ENCODE measurements around the gene CMBL.
"Not testable (repeated sequence)": the region's sequence is repeated elsewhere in the genome, so short reads cannot be mapped to it uniquely, and the experiment has no call there.

CMBL gene

GRCh38 chr5:10259899-10260298 is 47.8 kb downstream of the CMBL start:
- DNase-seq (ENCODE audit: low read depth, low spot score), result no peak

DNA sequence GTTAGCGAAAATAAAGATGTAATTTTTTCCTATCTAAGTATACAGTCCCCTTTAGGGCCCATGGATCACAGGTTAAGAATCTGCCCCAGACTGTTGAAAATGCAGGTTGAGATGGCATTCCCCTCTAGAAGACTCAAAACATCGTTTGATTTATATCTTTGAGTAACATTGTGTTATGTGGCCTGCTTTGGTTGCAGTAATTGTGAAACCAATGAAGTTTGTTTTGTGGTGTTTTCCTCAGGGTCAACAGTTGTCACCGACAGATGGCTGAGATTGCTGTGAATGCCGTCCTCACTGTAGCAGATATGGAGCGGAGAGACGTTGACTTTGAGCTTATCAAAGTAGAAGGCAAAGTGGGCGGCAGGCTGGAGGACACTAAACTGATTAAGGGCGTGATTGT is 49.8 kb downstream of the CMBL start:
- DNase-seq (ENCODE audit: low read depth, low spot score), result no peak

DNA sequence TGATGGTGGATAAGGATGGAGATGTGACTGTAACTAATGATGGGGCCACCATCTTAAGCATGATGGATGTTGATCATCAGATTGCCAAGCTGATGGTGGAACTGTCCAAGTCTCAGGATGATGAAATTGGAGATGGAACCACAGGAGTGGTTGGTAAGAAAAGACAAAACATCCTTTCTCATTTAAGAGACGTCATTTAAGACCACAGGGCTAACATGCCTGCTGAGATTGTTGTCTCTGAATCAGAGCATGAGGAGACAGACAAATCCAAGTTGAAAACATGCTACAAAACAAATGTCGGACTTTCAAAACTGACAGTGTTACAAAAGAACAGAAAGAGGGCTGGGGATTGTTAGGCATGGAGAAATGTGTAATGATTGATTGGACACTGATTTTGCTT is 53.0 kb downstream of the CMBL start:
- no peak for DNase-seq (ENCODE audit: low read depth, low spot score)

- DNase-seq (ENCODE audit: low read depth, low spot score), result no peak
Observed at GRCh38 chr5:10253390-10253789, 54.3 kb downstream of the CMBL start.

DNA sequence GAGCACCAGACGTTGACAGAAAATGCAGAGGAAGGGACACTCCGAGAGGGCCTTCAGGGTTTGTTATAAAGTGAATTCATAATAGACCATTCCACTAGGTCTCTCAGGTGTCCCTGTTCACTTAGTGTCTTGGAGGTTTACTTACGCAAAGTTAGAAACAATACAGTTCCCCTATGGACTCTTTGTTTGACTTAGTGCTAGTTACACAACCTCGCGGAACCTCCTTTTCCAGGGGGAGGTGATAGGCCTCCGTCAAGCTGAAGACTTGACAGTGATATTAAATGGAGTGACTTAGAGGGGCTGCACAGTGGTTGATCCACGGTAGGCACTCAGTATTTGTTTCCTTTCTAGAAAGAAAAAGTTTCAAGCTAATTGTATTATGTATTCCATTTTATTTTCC is 56.3 kb downstream of the CMBL start:
- DNase-seq (ENCODE audit: low read depth, low spot score), result no peak

DNA sequence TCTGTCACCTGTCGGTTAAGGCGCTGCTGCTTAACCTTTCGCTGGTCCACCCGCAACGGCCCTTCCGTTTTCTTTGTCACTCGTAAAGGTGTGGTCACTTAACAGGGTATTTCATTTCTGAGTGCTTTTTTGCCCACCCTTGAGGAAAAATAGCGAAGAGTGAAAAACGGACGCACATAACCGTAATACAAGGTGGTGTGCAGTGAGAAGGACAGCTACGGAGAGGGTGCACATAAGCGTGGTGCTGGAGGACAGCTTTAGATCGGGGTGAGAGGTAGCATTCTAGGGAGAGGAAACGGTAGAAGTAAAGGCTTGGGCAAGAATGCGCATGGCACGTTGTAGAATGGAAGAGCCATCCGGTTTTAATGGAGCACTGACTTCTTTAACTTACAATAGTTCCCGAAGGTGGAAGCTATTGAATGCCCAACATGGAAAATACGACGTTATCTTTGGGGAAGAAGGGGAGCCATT is 56.9 kb downstream of the CMBL start:
- no peak for DNase-seq (ENCODE audit: low read depth, low spot score)

DNA sequence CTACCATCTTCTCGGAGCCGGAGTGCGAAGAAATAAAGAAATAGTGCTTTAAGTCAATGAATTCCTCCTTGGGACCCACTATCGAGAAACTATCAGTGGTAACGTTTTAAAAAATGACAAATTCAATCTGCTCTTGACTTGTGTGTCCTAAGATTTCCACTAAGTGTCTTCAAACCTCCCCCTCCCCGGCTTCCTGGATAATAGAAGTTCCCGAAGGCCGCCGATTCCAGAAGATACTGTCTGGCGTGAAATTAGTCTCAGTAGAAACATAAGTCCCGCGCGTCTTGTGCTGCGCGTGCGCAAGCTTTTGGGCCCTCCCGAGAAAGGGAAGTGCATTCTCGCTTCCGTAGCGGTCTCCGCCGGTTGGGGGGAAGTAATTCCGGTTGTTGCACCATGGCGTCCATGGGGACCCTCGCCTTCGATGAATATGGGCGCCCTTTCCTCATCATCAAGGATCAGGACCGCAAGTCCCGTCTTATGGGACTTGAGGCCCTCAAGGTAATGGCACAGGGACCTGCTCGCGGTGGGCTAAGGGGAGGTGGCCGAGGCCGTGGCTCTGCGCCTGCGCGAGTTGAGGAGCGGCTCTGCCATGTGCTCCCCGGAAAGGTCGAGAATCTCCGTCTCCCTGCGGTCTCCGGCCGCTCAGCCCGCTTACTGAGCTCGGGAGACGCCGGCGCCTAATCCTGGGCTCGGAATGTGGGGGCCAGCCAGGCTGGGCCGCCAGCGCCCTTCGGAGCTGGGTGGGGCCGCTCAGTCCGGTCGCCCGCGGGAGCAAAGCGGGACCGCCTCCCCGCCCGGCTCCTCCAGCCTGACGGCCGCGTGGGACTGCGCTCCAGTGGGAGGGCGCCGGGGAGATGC is 57.5 kb downstream of the CMBL start, which contains the start of gene CCT5:
Gene CCT5 (plus strand): TSS at position 333 of the 858 bp plus-strand sequence. CDS start 61 bp downstream, at position 394.
- peak; percentile 91 for DNase-seq (ENCODE audit: low read depth, low spot score)

GRCh38 chr5:10248378-10249260 is 59.1 kb downstream of the CMBL start:
- DNase-seq (ENCODE audit: low read depth, low spot score), result no peak

DNA sequence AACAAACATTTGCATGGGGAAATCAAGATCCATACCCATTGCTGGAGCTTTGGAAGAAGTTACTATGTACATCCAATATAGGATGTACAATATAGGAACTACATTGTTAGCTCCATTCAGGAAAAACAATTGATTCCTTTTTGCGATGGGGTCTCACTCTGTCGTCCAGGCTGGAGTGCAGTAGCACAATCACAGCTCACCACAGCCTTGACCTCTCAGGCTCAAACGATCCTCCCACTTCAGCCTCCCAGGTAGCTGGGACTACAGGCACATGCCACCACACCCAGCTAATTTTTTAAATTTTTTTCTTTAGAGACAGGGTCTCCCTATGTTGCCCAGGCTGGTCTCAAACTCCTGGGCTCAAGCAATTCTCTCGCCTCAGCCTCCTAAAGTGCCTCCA is 60.5 kb downstream of the CMBL start:
- DNase-seq (ENCODE audit: low read depth, low spot score), result not testable (repeated sequence)

DNA sequence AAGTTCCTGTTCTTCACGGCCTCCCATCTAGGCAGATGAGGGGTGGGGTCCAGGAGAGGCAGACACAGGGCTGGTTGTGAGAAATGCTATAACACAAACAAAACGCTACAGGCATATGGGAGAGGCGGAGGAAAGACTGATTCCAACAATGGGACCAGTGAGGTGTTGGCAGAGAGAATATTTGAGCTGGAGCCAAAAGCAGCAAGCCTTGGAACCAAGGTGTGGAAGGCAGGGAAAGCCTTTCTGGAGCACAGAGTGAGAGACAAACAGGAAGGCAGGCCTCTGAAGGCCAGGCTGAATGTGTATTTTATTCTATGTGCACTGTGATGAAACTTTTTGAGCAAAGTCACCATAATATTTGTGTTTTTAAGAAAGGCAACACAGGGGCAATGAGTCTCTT is 60.9 kb downstream of the CMBL start:
- DNase-seq (ENCODE audit: low read depth, low spot score), result no peak

- no peak for DNase-seq (ENCODE audit: low read depth, low spot score)
Observed at GRCh38 chr5:10244342-10244944, 63.3 kb downstream of the CMBL start.

- no peak for DNase-seq (ENCODE audit: low read depth, low spot score)
Observed at GRCh38 chr5:10243660-10244240, 64.0 kb downstream of the CMBL start.

GRCh38 chr5:10235350-10235749 is 72.4 kb downstream of the CMBL start:
- no peak for DNase-seq (ENCODE audit: low read depth, low spot score)

GRCh38 chr5:10233505-10233904 is 74.2 kb downstream of the CMBL start:
- peak; percentile 70 for DNase-seq (ENCODE audit: low read depth, low spot score)

GRCh38 chr5:10233011-10233410 is 74.7 kb downstream of the CMBL start:
- no peak for DNase-seq (ENCODE audit: low read depth, low spot score)

DNA sequence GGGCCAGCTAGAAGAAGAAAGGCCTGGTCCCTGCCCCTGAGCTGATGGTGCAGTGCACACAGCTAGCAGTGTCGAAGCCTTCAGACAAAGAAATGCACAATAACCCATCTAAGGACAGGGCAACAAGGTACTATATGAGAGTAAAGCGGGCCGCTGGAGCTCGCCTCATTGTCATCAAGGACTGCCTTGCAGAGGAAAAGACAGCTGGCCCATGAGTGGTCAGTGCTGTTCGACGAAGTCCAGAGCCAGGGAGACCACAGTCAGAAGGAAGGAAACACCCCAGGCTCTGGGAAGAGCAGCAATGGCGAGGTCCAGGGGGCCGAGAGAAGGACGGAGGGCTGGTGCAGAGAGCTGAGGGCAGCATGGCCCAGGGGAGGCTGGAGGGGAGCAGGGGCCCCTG is 75.3 kb downstream of the CMBL start:
- DNase-seq (ENCODE audit: low read depth, low spot score), result no peak

DNA sequence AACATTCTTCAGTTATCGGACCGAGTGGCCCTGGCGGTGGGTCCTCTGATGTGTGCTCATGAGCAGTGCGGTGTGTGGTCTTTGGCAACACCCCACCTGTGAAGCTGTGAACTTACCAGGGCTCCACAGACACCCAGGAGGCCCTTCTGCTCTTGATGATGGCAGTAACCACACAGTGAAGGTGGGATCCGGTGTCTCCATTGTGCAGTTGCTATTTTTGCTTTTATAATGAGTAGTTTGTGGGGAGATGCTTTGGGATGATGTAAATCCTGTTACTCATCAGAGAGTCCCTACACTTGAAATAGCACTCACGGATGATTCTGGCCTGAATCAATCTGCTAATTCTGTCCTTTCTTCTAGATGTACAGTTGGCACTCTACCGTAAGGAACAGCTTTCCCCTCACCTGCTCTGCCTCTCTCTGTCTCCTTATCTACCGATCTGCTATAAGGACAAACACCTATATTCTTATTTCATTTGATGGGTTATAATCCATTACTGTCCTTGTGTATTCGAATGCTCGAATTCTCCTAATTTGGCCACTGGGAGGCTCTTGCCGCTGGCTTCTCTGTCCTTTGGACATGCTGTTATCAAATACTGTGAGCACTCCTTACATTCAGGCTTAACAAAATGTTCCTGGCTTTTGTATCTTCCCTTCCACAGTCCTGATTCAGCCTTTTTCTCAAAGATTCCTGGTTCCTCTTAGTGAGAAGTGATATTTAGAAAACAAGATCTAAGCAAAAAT is 78.2 kb downstream of the CMBL start:
- no peak for DNase-seq (ENCODE audit: low read depth, low spot score)

- no peak for DNase-seq (ENCODE audit: low read depth, low spot score)
Observed at GRCh38 chr5:10228288-10228687, 79.4 kb downstream of the CMBL start.

All from brain pericyte (primary cell).